Fibroblast of lung (primary cell): Measurements from ENCODE around the gene ZDHHC1.

Source experiments
- CTCF ChIP-seq, 2 donors: IDR thresholded peaks in 1 of 2; conservative IDR thresholded peaks in 1 of 2; 1 replicate in 1 of 2; 2 replicates in 1 of 2; pipeline ENCODE4 v1.5.1; 2011 to 2012; ENCODE audit warnings: low read length in 2 of 2, control low read depth in 1 of 2, inconsistent platforms in 1 of 2, low read depth in 1 of 2, mild to moderate bottlenecking in 1 of 2
- EZH2 ChIP-seq: IDR thresholded peaks from 2 replicates; pipeline ENCODE4 v1.5.1; 2012; ENCODE audit warnings: low read length, control low read depth, mild to moderate bottlenecking; ENCODE audit errors: missing control alignments

DNA sequence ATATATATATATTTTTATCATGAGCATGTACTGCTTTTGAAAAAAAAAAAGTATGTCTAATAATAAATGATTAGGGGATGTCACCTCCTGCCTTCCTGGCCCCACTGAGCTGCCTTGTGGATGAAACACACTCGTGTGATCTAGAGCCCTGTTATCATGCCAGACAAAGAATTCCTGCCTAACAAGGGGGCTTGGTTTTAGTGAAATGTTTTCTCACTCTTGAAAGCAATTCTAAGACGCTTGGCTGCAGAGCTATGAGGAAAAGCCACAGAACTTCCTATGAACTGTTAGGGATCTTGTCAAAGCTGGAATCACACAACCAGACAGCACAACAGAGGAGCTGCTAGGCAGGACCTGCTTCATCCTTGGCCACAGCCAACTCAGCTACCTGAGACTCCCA lies 4.0 kb downstream of the ZDHHC1 start:
- TF ChIP-seq CTCF (conservative IDR thresholded peaks at IDR 0.05 in 1 of 2, IDR thresholded peaks at IDR 0.05 in 1 of 2; ENCODE audit: low read depth in 1 of 2, low read length in 2 of 2) (no peak), EZH2 (no peak)
